Measurements from ENCODE around the gene PTGIS.

GRCh38 chr20:49545572-49545971 is 22.4 kb downstream of the PTGIS start:
- TF ChIP-seq, protein P1, sequence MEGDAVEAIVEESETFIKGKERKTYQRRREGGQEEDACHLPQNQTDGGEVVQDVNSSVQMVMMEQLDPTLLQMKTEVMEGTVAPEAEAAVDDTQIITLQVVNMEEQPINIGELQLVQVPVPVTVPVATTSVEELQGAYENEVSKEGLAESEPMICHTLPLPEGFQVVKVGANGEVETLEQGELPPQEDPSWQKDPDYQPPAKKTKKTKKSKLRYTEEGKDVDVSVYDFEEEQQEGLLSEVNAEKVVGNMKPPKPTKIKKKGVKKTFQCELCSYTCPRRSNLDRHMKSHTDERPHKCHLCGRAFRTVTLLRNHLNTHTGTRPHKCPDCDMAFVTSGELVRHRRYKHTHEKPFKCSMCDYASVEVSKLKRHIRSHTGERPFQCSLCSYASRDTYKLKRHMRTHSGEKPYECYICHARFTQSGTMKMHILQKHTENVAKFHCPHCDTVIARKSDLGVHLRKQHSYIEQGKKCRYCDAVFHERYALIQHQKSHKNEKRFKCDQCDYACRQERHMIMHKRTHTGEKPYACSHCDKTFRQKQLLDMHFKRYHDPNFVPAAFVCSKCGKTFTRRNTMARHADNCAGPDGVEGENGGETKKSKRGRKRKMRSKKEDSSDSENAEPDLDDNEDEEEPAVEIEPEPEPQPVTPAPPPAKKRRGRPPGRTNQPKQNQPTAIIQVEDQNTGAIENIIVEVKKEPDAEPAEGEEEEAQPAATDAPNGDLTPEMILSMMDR (optimal IDR thresholded peaks at IDR 0.05 in 1 of 3, IDR thresholded peaks at IDR 0.05 in 1 of 3, conservative IDR thresholded peaks at IDR 0.05 in 1 of 3; ENCODE audit: extremely low read depth in 1 of 3, insufficient read depth in 2 of 3, low read length in 3 of 3): peak; percentile 29 to 44 (median 41)
- no peak for TF ChIP-seq EZH2 (IDR thresholded peaks at IDR 0.05; ENCODE audit: low read length)

Data from keratinocyte (primary cell).